Measurements from ENCODE around the gene ACACA.

The ACACA gene

DNA sequence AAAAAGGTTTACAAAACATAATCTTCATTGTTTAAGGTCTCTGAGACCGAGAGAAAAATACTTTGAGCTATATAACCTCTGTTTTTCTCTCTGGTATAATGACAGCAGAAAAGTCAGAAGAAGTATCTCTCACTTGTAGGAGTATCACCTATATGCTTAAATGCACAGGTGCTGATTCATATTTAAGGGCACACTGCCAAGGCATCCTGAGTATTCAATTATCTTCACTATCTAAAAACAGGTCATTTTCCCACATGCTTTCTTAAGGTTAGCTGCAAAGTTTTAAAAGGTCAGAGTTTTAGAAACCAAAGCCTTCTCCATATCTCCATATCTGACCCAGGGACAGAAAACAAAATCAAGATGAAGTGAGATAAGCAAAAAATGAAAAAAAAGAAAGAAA, 130.2 kb downstream of the ACACA start:
- DNase-seq (ENCODE audit: insufficient read length) (no peak), FAIRE-seq (no peak)
- TF ChIP-seq POLR2AphosphoS5 (IDR thresholded peaks at IDR 0.05; ENCODE audit: low read depth, low read length) (no peak), TAF1 (IDR thresholded peaks at IDR 0.05; ENCODE audit: borderline replicate concordance, low read depth, low read length) (no peak), POLR2A (IDR thresholded peaks at IDR 0.05; ENCODE audit: low read depth, low read length) (no peak)

DNA sequence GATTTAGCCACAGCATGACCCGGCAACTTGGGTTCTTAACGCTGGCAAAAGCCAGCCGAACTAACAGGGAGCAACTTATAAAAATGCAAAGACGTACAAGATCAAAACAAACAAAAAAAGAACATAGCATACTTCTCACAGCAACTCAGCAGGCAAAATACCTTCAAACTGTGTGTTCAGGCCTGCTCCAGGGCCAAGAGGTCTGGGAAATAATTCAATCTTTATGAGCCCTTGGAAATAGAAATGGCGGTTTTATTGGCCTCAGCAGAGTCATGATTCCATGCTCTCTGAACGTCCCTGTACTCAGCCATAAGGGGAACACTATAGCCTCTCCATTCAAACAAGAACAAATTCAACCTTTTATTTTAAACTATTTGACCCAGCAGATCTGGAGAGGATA, 132.2 kb downstream of the ACACA start:
- TF ChIP-seq POLR2AphosphoS5 (IDR thresholded peaks at IDR 0.05; ENCODE audit: low read depth, low read length), result no peak
- TF ChIP-seq TAF1 (IDR thresholded peaks at IDR 0.05; ENCODE audit: borderline replicate concordance, low read depth, low read length), result no peak
- TF ChIP-seq POLR2A (IDR thresholded peaks at IDR 0.05; ENCODE audit: low read depth, low read length), result no peak
- FAIRE-seq, result no peak
- DNase-seq (ENCODE audit: insufficient read length), result no peak

GRCh38 chr17:37273409-37274051, 133.1 kb downstream of the ACACA start:
- DNase-seq (ENCODE audit: insufficient read length) (no peak), FAIRE-seq (no peak)
- no peak for TF ChIP-seq TAF1 (IDR thresholded peaks at IDR 0.05; ENCODE audit: borderline replicate concordance, low read depth, low read length)
- no peak for TF ChIP-seq POLR2AphosphoS5 (IDR thresholded peaks at IDR 0.05; ENCODE audit: low read depth, low read length)
- no peak for TF ChIP-seq POLR2A (IDR thresholded peaks at IDR 0.05; ENCODE audit: low read depth, low read length)

GRCh38 chr17:37265446-37266173, 141.0 kb downstream of the ACACA start:
- no peak for TF ChIP-seq POLR2A (IDR thresholded peaks at IDR 0.05; ENCODE audit: low read depth, low read length)
- TF ChIP-seq POLR2AphosphoS5 (IDR thresholded peaks at IDR 0.05; ENCODE audit: low read depth, low read length), result no peak
- no peak for TF ChIP-seq TAF1 (IDR thresholded peaks at IDR 0.05; ENCODE audit: borderline replicate concordance, low read depth, low read length)
- no peak for DNase-seq (ENCODE audit: insufficient read length)
- FAIRE-seq, result no peak

DNA sequence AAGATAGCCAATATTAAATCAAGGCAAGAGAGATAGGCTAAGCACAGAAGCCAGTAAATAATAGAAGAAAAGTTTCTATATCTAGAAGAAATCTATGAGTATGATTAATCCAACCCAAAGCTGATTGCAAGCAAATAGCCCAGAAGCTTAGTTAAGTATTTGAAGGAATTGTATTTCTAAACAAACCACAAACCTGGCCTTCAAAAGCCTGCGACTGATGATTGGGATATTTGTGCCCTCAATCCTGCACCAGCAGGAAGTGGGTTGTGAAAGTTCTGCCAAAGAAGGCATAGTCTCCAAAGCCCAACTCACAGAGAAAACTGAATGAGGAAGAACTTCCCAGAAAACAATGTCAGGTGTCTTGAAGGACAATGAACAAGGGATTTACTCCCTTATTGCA, 145.3 kb downstream of the ACACA start:
- DNase-seq (ENCODE audit: insufficient read length) (no peak), FAIRE-seq (no peak)
- TF ChIP-seq POLR2A (IDR thresholded peaks at IDR 0.05; ENCODE audit: low read depth, low read length), result no peak
- TF ChIP-seq POLR2AphosphoS5 (IDR thresholded peaks at IDR 0.05; ENCODE audit: low read depth, low read length), result no peak
- no peak for TF ChIP-seq TAF1 (IDR thresholded peaks at IDR 0.05; ENCODE audit: borderline replicate concordance, low read depth, low read length)

DNA sequence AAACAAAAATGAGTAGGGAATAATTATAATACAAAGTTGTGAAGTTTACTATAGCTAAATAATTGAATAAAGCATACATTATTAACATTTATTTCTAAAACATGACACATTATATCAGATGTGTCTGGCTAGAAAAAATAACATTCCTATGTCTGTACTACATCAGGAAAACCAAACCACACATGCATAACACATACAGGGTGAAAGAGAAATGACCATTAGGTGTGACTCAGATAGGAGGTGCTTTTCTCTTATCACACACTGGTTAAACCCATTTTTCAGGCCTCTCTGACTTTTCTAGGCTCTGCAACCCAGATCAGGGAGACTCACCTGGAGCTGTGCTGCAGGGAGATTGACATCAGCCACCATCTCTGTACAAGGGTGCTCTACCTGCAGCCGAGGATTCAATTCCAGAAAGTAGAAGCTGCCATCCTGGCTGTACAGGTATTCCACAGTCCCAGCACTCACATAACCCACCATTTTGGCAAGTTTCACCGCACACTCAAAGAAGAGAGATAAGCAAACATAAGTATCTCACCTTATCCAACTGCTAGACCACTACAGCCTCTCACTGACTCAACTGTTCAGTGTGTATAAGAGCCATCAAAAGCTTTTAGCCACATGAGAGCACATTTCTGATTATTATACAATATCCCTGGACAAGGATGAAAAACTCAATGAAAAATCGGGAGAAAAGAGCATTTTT, 147.5 kb downstream of the ACACA start:
- TF ChIP-seq POLR2A (IDR thresholded peaks at IDR 0.05; ENCODE audit: low read depth, low read length) (no peak), TAF1 (IDR thresholded peaks at IDR 0.05; ENCODE audit: borderline replicate concordance, low read depth, low read length) (no peak), POLR2AphosphoS5 (IDR thresholded peaks at IDR 0.05; ENCODE audit: low read depth, low read length) (no peak)
- no peak for FAIRE-seq
- DNase-seq (ENCODE audit: insufficient read length), result no peak

- TF ChIP-seq POLR2AphosphoS5 (IDR thresholded peaks at IDR 0.05; ENCODE audit: low read depth, low read length) (no peak), POLR2A (IDR thresholded peaks at IDR 0.05; ENCODE audit: low read depth, low read length) (no peak)
- DNase-seq (ENCODE audit: insufficient read length), result no peak
- no peak for FAIRE-seq
Measured at GRCh38 chr17:37256627-37257026, 150.0 kb downstream of the ACACA start.

DNA sequence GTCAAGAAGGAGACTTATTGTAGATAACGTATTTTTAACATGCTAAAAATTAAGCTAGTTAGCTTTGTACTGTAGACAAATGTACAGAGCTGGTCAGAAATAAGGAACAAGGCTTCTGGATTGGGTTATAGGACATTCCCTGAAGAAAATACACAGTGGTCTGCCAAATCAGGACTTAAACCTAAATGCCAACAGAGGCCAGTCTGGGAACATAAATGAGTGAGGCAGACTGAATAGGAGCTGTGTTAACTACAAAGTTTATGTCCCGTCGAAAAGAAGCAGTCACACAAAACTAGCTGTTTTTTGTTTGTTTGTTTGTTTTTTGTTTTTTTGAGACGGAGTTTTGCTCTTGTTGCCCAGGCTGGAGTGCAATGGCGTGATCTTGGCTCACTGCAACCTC, 151.2 kb downstream of the ACACA start:
- no peak for FAIRE-seq
- no peak for DNase-seq (ENCODE audit: insufficient read length)
- TF ChIP-seq POLR2A (IDR thresholded peaks at IDR 0.05; ENCODE audit: low read depth, low read length), result no peak
- TF ChIP-seq TAF1 (IDR thresholded peaks at IDR 0.05; ENCODE audit: borderline replicate concordance, low read depth, low read length), result no peak
- no peak for TF ChIP-seq POLR2AphosphoS5 (IDR thresholded peaks at IDR 0.05; ENCODE audit: low read depth, low read length)

DNA sequence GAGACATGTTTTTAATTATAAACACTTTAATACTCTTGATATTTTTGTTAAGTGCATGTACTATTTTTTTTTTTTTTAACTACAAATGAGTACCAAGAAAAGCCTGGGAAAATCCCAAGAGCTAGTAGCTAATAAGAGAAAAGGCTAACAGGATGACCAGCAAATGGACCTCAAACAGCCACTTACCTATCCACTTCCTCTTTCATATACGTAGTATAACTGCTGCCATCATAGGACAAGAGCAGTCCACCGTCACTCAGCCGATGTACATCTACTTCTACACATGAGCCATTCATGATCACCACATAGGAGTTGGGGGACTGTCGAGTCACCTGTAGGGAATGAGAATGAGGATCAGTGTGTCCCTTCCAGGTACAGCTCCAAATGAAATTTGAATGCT, 158.8 kb downstream of the ACACA start:
- DNase-seq (ENCODE audit: insufficient read length), result no peak
- TF ChIP-seq POLR2AphosphoS5 (IDR thresholded peaks at IDR 0.05; ENCODE audit: low read depth, low read length) (no peak), TAF1 (IDR thresholded peaks at IDR 0.05; ENCODE audit: borderline replicate concordance, low read depth, low read length) (no peak), POLR2A (IDR thresholded peaks at IDR 0.05; ENCODE audit: low read depth, low read length) (no peak)
- FAIRE-seq, result no peak

GRCh38 chr17:37246085-37246484, 160.6 kb downstream of the ACACA start:
- no peak for DNase-seq (ENCODE audit: insufficient read length)
- FAIRE-seq, result no peak
- TF ChIP-seq POLR2A (IDR thresholded peaks at IDR 0.05; ENCODE audit: low read depth, low read length) (no peak), POLR2AphosphoS5 (IDR thresholded peaks at IDR 0.05; ENCODE audit: low read depth, low read length) (no peak), TAF1 (IDR thresholded peaks at IDR 0.05; ENCODE audit: borderline replicate concordance, low read depth, low read length) (no peak)

GRCh38 chr17:37240381-37240780, 166.3 kb downstream of the ACACA start:
- TF ChIP-seq POLR2AphosphoS5 (IDR thresholded peaks at IDR 0.05; ENCODE audit: low read depth, low read length), result no peak
- TF ChIP-seq POLR2A (IDR thresholded peaks at IDR 0.05; ENCODE audit: low read depth, low read length), result no peak
- no peak for TF ChIP-seq TAF1 (IDR thresholded peaks at IDR 0.05; ENCODE audit: borderline replicate concordance, low read depth, low read length)
- no peak for DNase-seq (ENCODE audit: insufficient read length)
- FAIRE-seq, result no peak

All from GM12892 (cell line).